ENCODE measurements around the gene UBA1.

- no peak for TF ChIP-seq CTCF (IDR thresholded peaks at IDR 0.05)
- TF ChIP-seq POLR2A (IDR thresholded peaks at IDR 0.05; ENCODE audit: low read length): no peak
- TF ChIP-seq BHLHE40 (IDR thresholded peaks at IDR 0.05; ENCODE audit: low read depth, low read length): no peak
Measured at GRCh38 chrX:47176101-47176740, 17.4 kb upstream of the UBA1 start.

Data from A549 (cell line).